Effector memory CD4-positive, alpha-beta T cell (primary cell): ENCODE data around the gene YIPF2.
"Not testable (repeated sequence)": the region's sequence is repeated elsewhere in the genome, so short reads cannot be mapped to it uniquely, and the experiment has no call there.

Experiments used
- DNase-seq, 3 donors: peaks; one replicate each; pipeline ENCODE4 v3.0.0-alpha.2; 2020
- H3K27ac ChIP-seq: 2 replicates; pipeline ENCODE4 v1.7.0; 2013; ENCODE audit warnings: mild to moderate bottlenecking, low read length, moderate library complexity; ENCODE audit not compliant: insufficient read depth, poor library complexity, severe bottlenecking
- H3K27me3 ChIP-seq: replicated peaks from 2 replicates; pipeline ENCODE4 v1.7.0; 2013; ENCODE audit warnings: mild to moderate bottlenecking, low read length; ENCODE audit not compliant: insufficient read depth, control insufficient read depth, poor library complexity, severe bottlenecking
- H3K36me3 ChIP-seq: 2 replicates; pipeline ENCODE4 v1.7.0; 2013; ENCODE audit warnings: mild to moderate bottlenecking, low read length, moderate library complexity; ENCODE audit not compliant: control insufficient read depth, insufficient read depth
- H3K4me1 ChIP-seq: 2 replicates; pipeline ENCODE4 v1.7.0; 2013; ENCODE audit warnings: low read length, mild to moderate bottlenecking; ENCODE audit not compliant: control insufficient read depth, insufficient read depth, poor library complexity, severe bottlenecking
- H3K4me3 ChIP-seq: 2 replicates; pipeline ENCODE4 v1.7.0; 2013; ENCODE audit warnings: low read length, low read depth, mild to moderate bottlenecking; ENCODE audit not compliant: insufficient read depth, poor library complexity, severe bottlenecking
- H3K9me3 ChIP-seq: 2 replicates; pipeline ENCODE4 v1.7.0; 2013; ENCODE audit warnings: mild to moderate bottlenecking, low read length, moderate library complexity; ENCODE audit not compliant: control insufficient read depth

The YIPF2 gene

DNA sequence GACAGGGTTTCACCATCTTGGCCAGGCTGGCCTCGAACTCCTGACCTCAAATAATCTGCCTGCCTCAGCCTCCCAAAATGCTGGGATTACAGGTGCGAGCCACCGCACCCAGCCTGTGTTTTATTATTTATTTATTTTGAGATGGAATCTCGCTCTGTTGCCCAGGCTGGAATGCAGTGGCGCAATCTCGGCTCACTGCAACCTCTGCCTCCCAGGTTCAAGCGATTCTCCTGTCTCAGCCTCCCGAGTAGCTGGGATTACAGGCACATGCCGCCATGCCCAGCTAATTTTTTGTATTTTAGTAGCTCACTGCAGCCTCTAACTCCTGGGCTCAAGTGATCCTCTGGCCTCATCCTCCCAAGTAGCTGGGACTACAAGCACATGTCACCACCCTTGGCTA, 50.8 kb downstream of the YIPF2 start:
- H3K36me3 ChIP-seq, H3K27ac ChIP-seq: not testable (repeated sequence)

GRCh38 chr19:10876459-10877240, 51.8 kb downstream of the YIPF2 start:
- DNase-seq = no peak

More for the DNA sequence above, 50.8 kb downstream of the YIPF2 start:
- not testable (repeated sequence) for DNase-seq, H3K9me3 ChIP-seq, H3K27me3 ChIP-seq, H3K4me3 ChIP-seq, H3K4me1 ChIP-seq

GRCh38 chr19:10874024-10874423, 54.4 kb downstream of the YIPF2 start:
- H3K9me3 ChIP-seq = no peaks in the 10 kb centered on the region
- H3K27ac ChIP-seq = no peak overlapping the region
- no peak overlapping the region for H3K4me3 ChIP-seq
- H3K36me3 ChIP-seq = no peaks in the 10 kb centered on the region
- peaks cover 12% of the 10 kb centered on the region for H3K4me1 ChIP-seq
- no peaks in the 10 kb centered on the region for H3K27me3 ChIP-seq
- no peak for DNase-seq

More at GRCh38 chr19:10876459-10877240, 51.8 kb downstream of the YIPF2 start:
- H3K9me3 ChIP-seq = no peaks in the 10 kb centered on the region
- H3K4me1 ChIP-seq = peaks cover 8% of the 10 kb centered on the region
- no peak overlapping the region for H3K4me3 ChIP-seq
- no peak overlapping the region for H3K27ac ChIP-seq
- H3K27me3 ChIP-seq = no peaks in the 10 kb centered on the region
- no peaks in the 10 kb centered on the region for H3K36me3 ChIP-seq

DNA sequence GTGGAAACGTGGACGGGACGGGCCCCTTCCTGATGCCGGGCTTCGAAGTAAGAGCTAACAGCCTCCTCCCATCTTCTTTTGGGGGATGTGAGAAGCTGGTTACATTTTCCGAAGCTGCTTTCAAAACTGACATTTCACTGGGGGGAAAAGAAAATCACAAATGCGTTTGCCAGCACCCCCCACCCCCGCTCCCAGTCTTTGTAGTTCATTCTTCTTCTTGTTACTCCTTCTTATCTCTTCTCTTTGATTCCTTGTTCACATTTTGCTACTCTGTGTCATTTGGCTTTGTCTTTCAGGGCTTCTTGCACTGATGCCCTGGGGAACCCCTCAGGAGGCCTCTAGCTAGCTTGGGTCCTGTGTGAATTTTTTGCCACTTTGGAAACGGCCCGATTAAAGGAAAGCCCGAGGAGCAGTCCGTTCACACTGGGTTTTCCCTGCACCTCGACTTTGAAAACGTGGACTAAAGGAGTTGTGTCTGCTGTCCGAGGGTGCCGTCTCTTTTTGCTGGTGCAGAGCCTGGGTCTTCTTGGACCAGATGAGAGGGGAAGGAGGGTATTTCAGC, 55.8 kb downstream of the YIPF2 start:
- no peaks in the 10 kb centered on the region for H3K9me3 ChIP-seq
- no peak for DNase-seq
- peak overlapping the region; percentile 63 for H3K4me3 ChIP-seq
- H3K36me3 ChIP-seq = no peaks in the 10 kb centered on the region
- no peaks in the 10 kb centered on the region for H3K27me3 ChIP-seq
- H3K27ac ChIP-seq = no peak overlapping the region
- peaks cover 9% of the 10 kb centered on the region for H3K4me1 ChIP-seq
